ENCODE results near the gene ARHGAP9.
"Not testable (repeated sequence)": the region's sequence is repeated elsewhere in the genome, so short reads cannot be mapped to it uniquely, and the experiment has no call there.

Gene ARHGAP9

DNA sequence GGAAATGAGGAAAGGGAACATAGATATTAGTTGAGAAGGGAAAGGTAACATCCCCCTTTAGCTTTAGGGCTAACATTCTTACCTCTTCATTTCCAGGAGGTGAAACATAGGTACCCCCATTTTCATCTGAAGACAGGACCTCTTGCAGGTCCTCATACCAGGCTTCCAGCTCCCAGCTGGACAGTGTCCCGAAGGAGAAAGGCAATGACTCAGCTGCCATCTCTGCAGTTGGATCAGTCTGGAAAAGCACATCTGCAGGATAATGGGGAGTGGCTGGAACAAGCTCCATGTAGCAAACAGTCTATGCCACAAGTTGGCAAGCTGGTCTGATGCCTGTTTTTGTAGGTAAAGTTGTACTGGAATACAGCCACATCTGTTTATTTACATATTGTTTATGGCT is 37.5 kb upstream of the ARHGAP9 start:
- no peak for DNase-seq

- DNase-seq = no peak
Measured at GRCh38 chr12:57516617-57517153, 37.0 kb upstream of the ARHGAP9 start.

- DNase-seq = no peak
Measured at GRCh38 chr12:57515934-57516541, 36.4 kb upstream of the ARHGAP9 start.

DNA sequence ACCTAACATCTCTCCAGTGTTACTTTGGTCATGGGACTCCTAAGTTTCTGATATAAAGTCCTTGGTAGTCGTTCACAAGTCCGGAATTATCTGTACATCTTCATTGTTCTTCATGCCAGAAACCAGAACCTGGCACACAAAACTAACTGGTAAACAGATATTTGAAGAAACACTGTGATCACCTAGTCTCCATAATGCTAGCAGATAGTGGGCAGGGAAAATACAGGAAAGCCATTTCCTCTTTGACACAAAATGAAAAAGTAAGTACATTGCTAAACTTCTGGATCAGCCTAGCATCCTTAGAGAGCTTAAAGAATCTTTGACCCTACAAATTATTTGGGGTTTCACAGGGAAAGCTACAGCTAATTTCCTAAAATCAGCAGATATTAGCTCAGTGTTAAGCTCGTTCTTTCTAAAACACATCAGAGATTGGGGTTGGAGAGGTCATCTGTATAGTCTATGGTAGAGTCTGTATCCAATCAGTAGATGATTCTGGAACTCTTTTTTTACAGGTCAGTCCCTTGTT is 35.8 kb upstream of the ARHGAP9 start:
- DNase-seq = no peak

DNA sequence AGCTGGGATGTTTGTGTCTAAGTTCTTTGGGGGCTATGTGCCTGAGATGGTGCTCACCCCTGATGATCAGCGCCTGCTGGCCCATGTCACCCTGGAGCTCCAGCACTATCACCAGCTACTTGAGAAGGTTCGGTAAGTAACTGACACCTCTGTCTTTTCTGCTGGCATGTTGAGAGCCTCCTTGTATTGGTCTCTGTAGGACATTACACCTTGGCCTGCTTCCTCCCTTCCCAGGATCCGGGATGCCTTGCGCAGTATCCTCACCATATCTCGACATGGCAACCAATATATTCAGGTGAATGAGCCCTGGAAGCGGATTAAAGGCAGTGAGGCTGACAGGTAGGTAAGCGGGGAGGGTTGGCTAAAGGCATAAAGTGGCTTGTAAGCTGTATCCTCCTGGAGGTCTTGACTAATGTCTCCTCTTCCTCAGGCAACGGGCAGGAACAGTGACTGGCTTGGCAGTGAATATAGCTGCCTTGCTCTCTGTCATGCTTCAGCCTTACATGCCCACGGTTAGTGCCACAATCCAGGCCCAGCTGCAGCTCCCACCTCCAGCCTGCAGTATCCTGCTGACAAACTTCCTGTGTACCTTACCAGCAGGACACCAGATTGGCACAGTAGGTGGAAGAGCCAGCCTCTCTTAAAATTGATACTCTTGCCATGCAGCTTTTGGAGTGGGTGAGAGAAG is 35.2 kb upstream of the ARHGAP9 start:
- no peak for DNase-seq

GRCh38 chr12:57514246-57514645 is 34.6 kb upstream of the ARHGAP9 start:
- not testable (repeated sequence) for DNase-seq

DNA sequence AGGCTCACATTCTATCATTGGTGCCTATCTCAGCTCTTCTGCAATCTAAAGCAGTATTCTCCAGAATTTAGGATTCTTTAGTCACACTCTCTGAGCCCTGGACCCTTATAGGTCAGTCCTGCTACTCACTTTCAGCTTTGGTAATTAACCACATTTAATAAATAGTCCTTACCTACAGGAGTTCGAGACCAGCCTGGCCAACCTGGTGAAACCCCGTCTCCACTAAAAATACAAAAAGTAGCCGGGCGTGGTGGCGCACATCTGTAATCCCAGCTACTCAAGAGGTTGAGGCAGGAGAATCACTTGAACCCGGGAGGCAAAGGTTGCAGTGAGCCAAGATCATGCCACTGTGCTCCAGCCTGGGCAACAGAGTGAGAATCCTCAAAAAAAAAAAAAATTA is 34.0 kb upstream of the ARHGAP9 start:
- DNase-seq = not testable (repeated sequence)

GRCh38 chr12:57513266-57513665 is 33.6 kb upstream of the ARHGAP9 start:
- no peak for DNase-seq

DNA sequence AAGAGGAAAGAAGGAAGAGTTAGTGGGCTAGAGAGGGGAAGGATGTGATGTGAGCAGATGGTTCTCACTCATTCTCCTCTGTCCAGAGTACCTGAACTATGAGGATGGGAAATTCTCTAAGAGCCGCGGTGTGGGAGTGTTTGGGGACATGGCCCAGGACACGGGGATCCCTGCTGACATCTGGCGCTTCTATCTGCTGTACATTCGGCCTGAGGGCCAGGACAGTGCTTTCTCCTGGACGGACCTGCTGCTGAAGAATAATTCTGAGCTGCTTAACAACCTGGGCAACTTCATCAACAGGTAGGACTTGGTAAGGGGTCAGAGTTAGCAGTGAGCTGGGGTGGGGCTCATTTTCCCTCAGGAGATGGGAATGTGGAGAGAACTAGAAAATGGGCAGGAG is 33.0 kb upstream of the ARHGAP9 start:
- DNase-seq = no peak

DNA sequence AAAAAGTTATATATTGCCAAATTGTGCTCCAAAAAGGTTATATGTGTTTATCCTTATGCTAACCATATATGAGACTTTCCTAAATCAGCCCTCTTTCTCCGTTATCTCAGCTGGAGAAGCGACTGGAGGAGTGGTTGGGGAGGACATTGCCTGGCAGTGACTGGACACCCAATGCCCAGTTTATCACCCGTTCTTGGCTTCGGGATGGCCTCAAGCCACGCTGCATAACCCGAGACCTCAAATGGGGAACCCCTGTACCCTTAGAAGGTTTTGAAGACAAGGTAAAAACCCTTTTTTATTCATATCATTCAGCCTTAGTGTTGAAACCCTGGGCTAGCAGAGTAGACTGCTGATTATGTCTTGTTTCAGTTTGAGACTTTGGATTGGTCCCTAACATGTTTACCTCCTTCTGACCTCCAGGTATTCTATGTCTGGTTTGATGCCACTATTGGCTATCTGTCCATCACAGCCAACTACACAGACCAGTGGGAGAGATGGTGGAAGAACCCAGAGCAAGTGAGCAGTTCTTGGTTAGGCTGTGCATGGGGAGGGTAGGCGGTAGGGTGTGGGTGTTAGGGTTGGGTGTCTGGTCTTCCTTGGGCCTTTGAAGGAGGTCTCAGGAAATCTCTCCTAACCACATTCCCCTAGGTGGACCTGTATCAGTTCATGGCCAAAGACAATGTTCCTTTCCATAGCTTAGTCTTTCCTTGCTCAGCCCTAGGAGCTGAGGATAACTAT is 32.1 kb upstream of the ARHGAP9 start:
- DNase-seq = no peak

GRCh38 chr12:57511161-57511560 is 31.5 kb upstream of the ARHGAP9 start:
- no peak for DNase-seq

DNA sequence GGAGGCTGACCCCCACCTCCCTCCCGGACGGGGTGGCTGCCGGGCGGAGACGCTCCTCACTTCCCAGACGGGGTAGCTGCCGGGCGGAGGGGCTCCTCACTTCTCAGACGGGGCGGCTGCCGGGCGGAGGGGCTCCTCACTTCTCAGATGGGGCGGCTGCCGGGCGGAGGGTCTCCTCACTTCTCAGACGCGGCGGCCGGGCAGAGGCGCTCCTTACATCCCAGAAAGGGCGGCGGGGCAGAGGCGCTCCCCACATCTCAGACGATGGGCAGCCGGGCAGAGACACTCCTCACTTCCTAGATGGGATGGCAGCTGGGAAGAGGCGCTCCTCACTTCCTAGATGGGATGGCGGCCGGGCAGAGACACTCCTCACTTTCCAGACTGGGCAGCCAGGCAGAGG is 28.1 kb upstream of the ARHGAP9 start:
- DNase-seq = not testable (repeated sequence)

DNA sequence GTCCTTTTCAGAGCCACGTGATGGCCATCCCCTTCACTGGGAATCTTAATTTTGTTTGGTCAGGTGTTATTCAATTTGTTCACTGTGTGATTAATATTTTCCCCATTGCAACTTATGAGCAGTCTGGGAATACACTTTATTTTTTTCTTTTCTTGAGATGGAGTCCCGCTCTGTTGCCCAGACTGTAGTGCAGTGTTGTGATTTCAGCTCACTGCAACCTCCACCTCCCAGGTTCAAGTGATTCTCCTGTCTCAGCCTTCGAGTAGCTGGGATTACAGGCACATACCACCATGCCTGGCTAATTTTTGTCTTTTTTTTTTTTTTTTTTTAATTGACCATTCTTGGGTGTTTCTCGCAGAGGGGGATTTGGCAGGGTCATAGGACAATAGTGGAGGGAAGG is 26.9 kb upstream of the ARHGAP9 start:
- not testable (repeated sequence) for DNase-seq

DNA sequence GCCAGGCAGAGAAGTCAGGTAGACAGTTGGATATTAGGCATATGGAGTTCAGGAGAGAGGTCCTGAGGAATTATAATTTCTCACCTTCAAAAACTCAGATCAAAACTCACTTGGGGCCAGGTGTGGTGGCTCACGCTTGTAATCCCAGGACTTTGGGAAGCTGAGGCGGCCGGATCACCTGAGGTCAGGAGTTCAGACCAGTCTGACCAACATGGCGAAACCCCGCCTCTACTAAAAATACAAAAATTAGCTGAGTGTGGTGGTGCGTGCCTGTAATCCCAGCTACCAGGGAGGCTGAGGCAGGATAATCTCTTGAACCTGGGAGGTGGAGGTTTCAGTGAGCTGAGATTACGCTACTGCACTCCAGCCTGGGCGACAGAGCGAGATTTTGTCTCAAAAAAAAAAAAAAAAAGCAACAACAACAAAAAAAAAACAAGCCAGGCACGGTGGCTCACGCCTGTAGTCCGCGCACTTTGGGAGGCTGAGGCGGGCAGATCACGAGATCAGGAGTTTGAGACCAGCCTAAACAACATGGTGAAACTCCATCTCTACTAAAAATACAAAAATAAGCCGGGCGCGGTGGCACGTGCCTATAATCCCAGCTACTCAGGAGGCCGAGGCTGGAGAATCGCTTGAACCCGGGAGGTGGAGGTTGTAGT is 22.8 kb upstream of the ARHGAP9 start:
- DNase-seq = not testable (repeated sequence)

DNA sequence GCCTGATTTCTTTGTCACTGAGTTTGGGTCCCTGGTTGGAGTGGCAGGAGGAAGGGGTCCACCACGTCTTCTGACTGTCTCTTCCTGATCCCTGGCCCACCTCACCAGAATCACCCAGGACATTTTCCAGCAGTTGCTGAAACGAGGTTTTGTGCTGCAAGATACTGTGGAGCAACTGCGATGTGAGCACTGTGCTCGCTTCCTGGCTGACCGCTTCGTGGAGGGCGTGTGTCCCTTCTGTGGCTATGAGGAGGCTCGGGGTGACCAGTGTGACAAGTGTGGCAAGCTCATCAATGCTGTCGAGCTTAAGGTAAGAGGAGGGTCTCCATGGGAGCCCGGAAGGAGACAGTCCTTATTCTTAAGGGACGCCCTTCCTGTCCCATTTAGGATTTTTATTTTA is 20.5 kb upstream of the ARHGAP9 start:
- DNase-seq = no peak

DNA sequence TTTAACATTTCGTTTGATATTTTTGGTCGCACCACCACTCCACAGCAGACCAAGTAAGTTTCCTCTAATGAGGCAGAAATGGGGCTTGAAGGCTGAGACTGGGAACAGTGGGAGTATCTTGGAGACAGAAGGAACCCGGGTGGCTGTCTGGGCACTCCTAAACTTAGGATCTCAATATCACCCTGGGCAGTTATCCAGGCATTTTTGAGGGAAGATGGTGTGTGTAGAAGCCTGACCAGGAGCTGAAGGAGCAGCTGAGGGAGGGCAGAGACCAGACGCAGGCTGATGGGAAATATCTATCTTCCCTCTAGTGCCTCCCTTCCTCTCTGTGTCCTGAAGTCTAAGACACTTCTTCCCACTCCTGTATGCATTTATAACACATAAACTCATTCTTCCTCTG is 18.9 kb upstream of the ARHGAP9 start:
- DNase-seq = no peak

DNA sequence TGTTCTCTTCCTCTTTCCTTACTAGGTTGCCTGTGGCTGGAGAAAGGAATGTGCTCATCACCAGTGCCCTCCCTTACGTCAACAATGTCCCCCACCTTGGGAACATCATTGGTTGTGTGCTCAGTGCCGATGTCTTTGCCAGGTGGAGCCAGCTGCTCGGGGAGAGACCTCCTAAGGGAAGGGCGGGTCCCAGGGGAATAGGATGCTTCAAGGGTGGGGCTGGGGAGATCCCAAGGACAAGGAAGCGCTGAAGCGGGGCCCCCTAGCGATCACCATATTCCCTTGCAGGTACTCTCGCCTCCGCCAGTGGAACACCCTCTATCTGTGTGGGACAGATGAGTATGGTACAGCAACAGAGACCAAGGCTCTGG is 18.5 kb upstream of the ARHGAP9 start:
- DNase-seq = no peak

GRCh38 chr12:57497223-57498131 is 17.8 kb upstream of the ARHGAP9 start:
- no peak for DNase-seq

DNA sequence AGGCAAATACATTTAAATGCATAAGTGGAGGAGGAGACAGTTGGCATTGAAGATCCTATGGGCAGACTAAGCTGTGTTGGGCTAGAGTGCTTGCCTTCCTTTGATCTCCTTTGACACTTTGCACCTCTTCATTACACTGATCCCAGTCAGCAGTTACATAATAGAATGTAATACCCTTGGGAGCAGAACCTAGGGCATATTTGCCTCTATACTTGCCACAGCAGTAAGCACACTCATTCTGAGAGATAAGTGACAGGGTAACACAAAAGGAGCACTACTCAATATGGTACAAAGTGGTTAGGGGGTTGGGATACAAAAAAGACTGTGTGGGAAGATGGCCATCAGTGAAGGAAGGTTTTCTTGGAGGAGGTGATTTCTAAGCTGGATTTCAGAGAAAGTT is 17.2 kb upstream of the ARHGAP9 start:
- DNase-seq = no peak

- DNase-seq = not testable (repeated sequence)
Measured at GRCh38 chr12:57495051-57495701, 15.5 kb upstream of the ARHGAP9 start.
